HuH-7.5 (cell line): ENCODE results near the gene LSS.
A peak's percentile ranks its signal among the peaks of the same experiment; 100 is the strongest.
"Not testable (repeated sequence)": the region's sequence is repeated elsewhere in the genome, so short reads cannot be mapped to it uniquely, and the experiment has no call there.

ENCODE experiments used
- DNase-seq: peaks from one replicate; pipeline ENCODE4 v3.0.0; 2011; ENCODE audit warnings: low spot score

Gene LSS

GRCh38 chr21:46245213-46245915 is 16.8 kb upstream of the LSS start:
- no peak for DNase-seq

GRCh38 chr21:46244602-46245001 is 16.0 kb upstream of the LSS start:
- DNase-seq: no peak

- DNase-seq: no peak
These were observed 15.4 kb upstream of the LSS start for GRCh38 chr21:46243960-46244361.

- DNase-seq: no peak
These were observed 14.8 kb upstream of the LSS start for GRCh38 chr21:46243325-46243724.

GRCh38 chr21:46241577-46241976 is 13.0 kb upstream of the LSS start:
- DNase-seq: not testable (repeated sequence)

GRCh38 chr21:46239817-46240325 is 11.3 kb upstream of the LSS start:
- no peak for DNase-seq

- no peak for DNase-seq
These were observed 8.9 kb upstream of the LSS start for GRCh38 chr21:46237474-46237873.

- no peak for DNase-seq
These were observed 5.9 kb upstream of the LSS start for GRCh38 chr21:46234436-46234950.

GRCh38 chr21:46229923-46230260 is 1.3 kb upstream of the LSS start:
- DNase-seq: no peak

GRCh38 chr21:46229133-46229922 is 754 bp upstream of the LSS start:
- DNase-seq: peak; percentile 40

- no peak for DNase-seq
These were observed 696 bp downstream of the LSS start for GRCh38 chr21:46227811-46228344.

GRCh38 chr21:46226920-46227599 is 1.5 kb downstream of the LSS start:
- no peak for DNase-seq

GRCh38 chr21:46226146-46226545 is 2.4 kb downstream of the LSS start:
- DNase-seq: no peak

GRCh38 chr21:46223661-46224060 is 4.9 kb downstream of the LSS start:
- not testable (repeated sequence) for DNase-seq

- DNase-seq: no peak
These were observed 5.4 kb downstream of the LSS start for GRCh38 chr21:46223217-46223616.

GRCh38 chr21:46222436-46223116 is 6.0 kb downstream of the LSS start:
- no peak for DNase-seq

- DNase-seq: no peak
These were observed 6.7 kb downstream of the LSS start for GRCh38 chr21:46221664-46222435.

- no peak for DNase-seq
These were observed 7.7 kb downstream of the LSS start for GRCh38 chr21:46220847-46221246.

GRCh38 chr21:46220275-46220810 is 8.2 kb downstream of the LSS start:
- DNase-seq: no peak

GRCh38 chr21:46219591-46220239 is 8.9 kb downstream of the LSS start:
- DNase-seq: no peak
